ENCODE results near the gene CDK19. TPM values are rescaled to one million over a fixed set of nuclear protein-coding genes. Genes with fewer than 3 reads are reported as not detected.

The CDK19 gene
- polyA plus RNA-seq, 1 experiment, result 21.4 TPM

DNA sequence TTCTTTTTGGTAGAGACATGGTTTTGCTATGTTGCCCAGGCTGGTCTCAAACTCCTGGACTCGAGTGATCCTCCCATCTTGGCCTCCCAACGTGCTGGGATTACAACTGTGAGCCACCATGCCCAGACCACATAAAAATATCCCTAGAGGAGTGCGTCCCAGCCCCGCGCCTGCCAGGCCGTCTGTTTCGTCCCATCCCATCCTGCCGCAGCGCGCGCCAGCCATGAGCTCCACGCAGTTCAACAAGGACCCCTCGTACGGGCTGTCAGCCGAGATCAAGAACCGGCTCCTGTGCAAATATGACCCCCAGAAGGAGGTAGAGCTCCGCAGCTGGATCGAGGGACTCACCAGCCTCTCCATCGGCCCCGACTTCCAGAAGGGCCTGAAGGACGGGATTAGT is 42.7 kb upstream of the CDK19 start:
- no peak for DNase-seq (ENCODE audit: low read depth, low spot score)
- TF ChIP-seq CTCF (IDR thresholded peaks at IDR 0.05; ENCODE audit: low read depth, low read length), result no peak
- ChIA-PET POLR2A (no interaction called here), CTCF (no interaction called here)
- H3K27ac ChIP-seq (ENCODE audit: low read depth, low read length), result no peak overlapping the region
- H3K27me3 ChIP-seq (ENCODE audit: control insufficient read depth, insufficient read depth, low read length), result no peaks in the 10 kb centered on the region
- no peaks in the 10 kb centered on the region; the same call in 1 of the 2 replicates for H3K9me3 ChIP-seq (ENCODE audit: control insufficient read depth, insufficient read depth, low read length)
- H3K4me3 ChIP-seq (ENCODE audit: low read depth, low read length), result no peak overlapping the region

GRCh38 chr6:110856296-110856695 is 41.0 kb upstream of the CDK19 start:
- Histone ChIP-seq H3K4me3 (ENCODE audit: low read depth, low read length) (no peak overlapping the region), H3K27me3 (ENCODE audit: control insufficient read depth, insufficient read depth, low read length) (no peaks in the 10 kb centered on the region), H3K9me3 (ENCODE audit: control insufficient read depth, insufficient read depth, low read length) (no peaks in the 10 kb centered on the region; the same call in 1 of the 2 replicates), H3K27ac (ENCODE audit: low read depth, low read length) (no peak overlapping the region)
- ChIA-PET POLR2A (interaction anchor here (0.6 kb wide), 1 partner anchor 41 kb away, joined by 3 read pairs; the partner anchor contains the start of gene CDK19), CTCF (no interaction called here)
- no peak for DNase-seq (ENCODE audit: low read depth, low spot score)
- TF ChIP-seq CTCF (IDR thresholded peaks at IDR 0.05; ENCODE audit: low read depth, low read length), result no peak

DNA sequence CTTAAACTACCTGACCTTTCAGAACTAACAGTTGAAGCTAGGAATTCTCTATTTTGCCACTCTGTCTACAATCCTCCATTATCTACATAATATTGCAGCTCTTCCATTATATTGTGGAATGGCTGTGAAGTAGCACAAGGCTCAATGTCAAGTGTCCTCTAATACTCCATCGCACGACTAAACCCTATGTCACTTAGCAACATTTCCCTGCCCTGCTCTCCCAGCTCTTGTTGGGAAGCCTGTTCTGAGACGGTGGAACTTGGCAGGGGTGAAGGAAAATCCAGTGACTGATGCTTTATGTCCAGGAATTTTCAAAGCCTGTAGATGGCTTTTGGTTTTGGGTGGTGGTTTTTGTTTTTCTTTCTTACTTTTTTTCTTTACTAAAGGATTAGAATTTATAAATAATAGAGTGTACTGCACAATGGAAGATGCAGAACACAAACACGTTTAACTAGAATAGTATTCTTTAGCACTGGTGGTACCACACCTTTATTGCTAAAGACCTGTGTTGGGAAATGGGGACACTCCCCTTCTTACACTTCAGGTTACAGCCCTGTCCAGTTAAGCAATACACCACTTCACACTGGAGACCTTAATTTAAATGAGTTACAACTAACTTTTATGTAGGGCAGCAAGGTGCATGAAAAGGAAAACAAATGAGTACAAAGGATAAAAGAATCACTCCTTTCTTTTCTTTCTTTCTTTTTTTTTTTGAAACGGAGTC is 38.6 kb upstream of the CDK19 start:
- Histone ChIP-seq H3K27ac (ENCODE audit: low read depth, low read length) (no peak overlapping the region), H3K4me3 (ENCODE audit: low read depth, low read length) (no peak overlapping the region), H3K27me3 (ENCODE audit: control insufficient read depth, insufficient read depth, low read length) (no peaks in the 10 kb centered on the region), H3K9me3 (ENCODE audit: control insufficient read depth, insufficient read depth, low read length) (no peaks in the 10 kb centered on the region; the same call in 1 of the 2 replicates)
- ChIA-PET POLR2A (no interaction called here), CTCF (no interaction called here)
- no peak for DNase-seq (ENCODE audit: low read depth, low spot score)
- no peak for TF ChIP-seq CTCF (IDR thresholded peaks at IDR 0.05; ENCODE audit: low read depth, low read length)

- CTCF ChIA-PET, result no interaction called here
- Histone ChIP-seq H3K27ac (ENCODE audit: low read depth, low read length) (no peak overlapping the region), H3K4me3 (ENCODE audit: low read depth, low read length) (no peak overlapping the region), H3K27me3 (ENCODE audit: control insufficient read depth, insufficient read depth, low read length) (no peaks in the 10 kb centered on the region), H3K9me3 (ENCODE audit: control insufficient read depth, insufficient read depth, low read length) (no peaks in the 10 kb centered on the region)
- no peak for DNase-seq (ENCODE audit: low read depth, low spot score)
- no peak for TF ChIP-seq CTCF (IDR thresholded peaks at IDR 0.05; ENCODE audit: low read depth, low read length)
- POLR2A ChIA-PET, result no interaction called here
Observed at GRCh38 chr6:110852773-110853172, 37.5 kb upstream of the CDK19 start.

- ChIA-PET CTCF (no interaction called here), POLR2A (no interaction called here)
- no peak for TF ChIP-seq CTCF (IDR thresholded peaks at IDR 0.05; ENCODE audit: low read depth, low read length)
- Histone ChIP-seq H3K27ac (ENCODE audit: low read depth, low read length) (no peak overlapping the region), H3K27me3 (ENCODE audit: control insufficient read depth, insufficient read depth, low read length) (no peaks in the 10 kb centered on the region), H3K4me3 (ENCODE audit: low read depth, low read length) (no peak overlapping the region), H3K9me3 (ENCODE audit: control insufficient read depth, insufficient read depth, low read length) (no peaks in the 10 kb centered on the region)
- DNase-seq (ENCODE audit: low read depth, low spot score), result no peak
Observed at GRCh38 chr6:110849781-110850180, 34.5 kb upstream of the CDK19 start.
